ENCODE measurements around the gene FIBCD1.

The FIBCD1 gene

GRCh38 chr9:130878295-130878694, 60.8 kb downstream of the FIBCD1 start:
- no peak for DNase-seq (ENCODE audit: low read depth)

- no peak for DNase-seq (ENCODE audit: low read depth)
Measured at GRCh38 chr9:130877300-130877699, 61.7 kb downstream of the FIBCD1 start.

- no peak for DNase-seq (ENCODE audit: low read depth)
Measured at GRCh38 chr9:130874783-130875182, 64.3 kb downstream of the FIBCD1 start.

GRCh38 chr9:130873966-130874365, 65.1 kb downstream of the FIBCD1 start:
- no peak for DNase-seq (ENCODE audit: low read depth)

- no peak for DNase-seq (ENCODE audit: low read depth)
Measured at GRCh38 chr9:130872912-130873503, 66.0 kb downstream of the FIBCD1 start.

GRCh38 chr9:130872508-130872907, 66.5 kb downstream of the FIBCD1 start:
- no peak for DNase-seq (ENCODE audit: low read depth)

- no peak for DNase-seq (ENCODE audit: low read depth)
Measured at GRCh38 chr9:130872093-130872492, 67.0 kb downstream of the FIBCD1 start.

- no peak for DNase-seq (ENCODE audit: low read depth)
Measured at GRCh38 chr9:130871395-130872062, 67.5 kb downstream of the FIBCD1 start.

GRCh38 chr9:130870491-130871381, 68.3 kb downstream of the FIBCD1 start:
- no peak for DNase-seq (ENCODE audit: low read depth)

- DNase-seq (ENCODE audit: low read depth) = peak; percentile 67
Measured at GRCh38 chr9:130869250-130869649, 69.8 kb downstream of the FIBCD1 start.

GRCh38 chr9:130868230-130868629, 70.8 kb downstream of the FIBCD1 start:
- DNase-seq (ENCODE audit: low read depth) = no peak

- DNase-seq (ENCODE audit: low read depth) = no peak
Measured at GRCh38 chr9:130867556-130867955, 71.5 kb downstream of the FIBCD1 start.

- DNase-seq (ENCODE audit: low read depth) = peak; percentile 82
Measured at GRCh38 chr9:130866474-130866965, 72.5 kb downstream of the FIBCD1 start.

- DNase-seq (ENCODE audit: low read depth) = no peak
Measured at GRCh38 chr9:130865921-130866320, 73.1 kb downstream of the FIBCD1 start.

- DNase-seq (ENCODE audit: low read depth) = no peak
Measured at GRCh38 chr9:130864541-130864940, 74.5 kb downstream of the FIBCD1 start.

- no peak for DNase-seq (ENCODE audit: low read depth)
Measured at GRCh38 chr9:130862747-130863146, 76.3 kb downstream of the FIBCD1 start.

GRCh38 chr9:130862217-130862616, 76.8 kb downstream of the FIBCD1 start:
- DNase-seq (ENCODE audit: low read depth) = no peak

- no peak for DNase-seq (ENCODE audit: low read depth)
Measured at GRCh38 chr9:130861372-130862180, 77.5 kb downstream of the FIBCD1 start.

- DNase-seq (ENCODE audit: low read depth) = peak; percentile 98
Measured at GRCh38 chr9:130860458-130861316, 78.4 kb downstream of the FIBCD1 start.

GRCh38 chr9:130858739-130859705, 80.0 kb downstream of the FIBCD1 start:
- DNase-seq (ENCODE audit: low read depth) = peak; percentile 26
